HG03097 (cell line): ENCODE measurements around the gene TP53I11.

ENCODE experiments used
- ATAC-seq: cut with Tn5 transposase; IDR thresholded peaks from one replicate; pipeline ENCODE4 v1.9.1; 2021; ENCODE audit not compliant: unreplicated experiment, low FRiP score

TP53I11 gene

DNA sequence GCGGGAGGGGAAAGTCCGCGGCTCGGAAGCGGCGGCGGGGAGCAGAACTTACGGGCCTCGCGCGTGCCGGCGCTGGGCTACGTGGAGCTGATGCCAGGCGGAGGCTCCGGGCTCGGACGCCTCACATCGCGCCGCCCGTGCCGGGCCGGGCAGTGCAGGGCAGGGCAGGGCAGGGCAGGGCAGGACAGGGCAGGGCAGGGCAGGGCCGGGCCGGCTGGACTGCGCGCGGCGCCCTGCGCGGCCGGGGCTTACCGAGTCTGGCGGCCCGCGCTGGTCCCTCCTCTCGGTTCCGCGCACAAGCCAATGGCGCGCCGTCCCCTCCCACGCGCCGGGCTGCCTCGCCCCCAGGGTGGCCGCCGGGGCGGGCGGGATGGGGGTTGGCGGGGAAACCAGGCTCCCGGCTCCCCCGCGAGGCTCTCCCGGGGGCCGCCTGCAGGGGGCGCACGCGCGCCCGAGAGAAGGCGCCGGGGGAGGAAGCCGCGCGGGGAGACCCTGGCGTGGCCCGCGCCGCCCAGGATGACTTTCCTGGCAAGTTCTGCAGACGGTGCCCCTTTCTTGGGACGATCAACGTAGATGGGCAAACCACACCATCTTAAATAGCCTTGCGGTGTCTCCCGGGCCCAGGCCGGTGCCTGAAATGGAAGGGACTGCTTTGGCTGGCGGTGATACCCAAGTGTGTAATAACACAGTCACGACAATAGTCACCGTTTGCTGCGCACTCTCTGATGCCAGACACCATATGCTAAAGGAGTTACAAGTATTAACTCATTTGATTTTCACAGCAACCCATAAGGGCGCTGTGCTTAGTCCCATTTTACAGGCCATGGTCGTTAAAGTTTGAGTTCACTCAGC, at the start of gene TP53I11:
TSS of gene TP53I11 (minus strand) at position 259 of the 852 bp plus-strand sequence. CDS start 12,548 bp downstream, outside the sequence.
- ATAC-seq: no peak

- no peak for ATAC-seq
These were observed 48.4 kb upstream of the TP53I11 start for GRCh38 chr11:44999068-44999467.

DNA sequence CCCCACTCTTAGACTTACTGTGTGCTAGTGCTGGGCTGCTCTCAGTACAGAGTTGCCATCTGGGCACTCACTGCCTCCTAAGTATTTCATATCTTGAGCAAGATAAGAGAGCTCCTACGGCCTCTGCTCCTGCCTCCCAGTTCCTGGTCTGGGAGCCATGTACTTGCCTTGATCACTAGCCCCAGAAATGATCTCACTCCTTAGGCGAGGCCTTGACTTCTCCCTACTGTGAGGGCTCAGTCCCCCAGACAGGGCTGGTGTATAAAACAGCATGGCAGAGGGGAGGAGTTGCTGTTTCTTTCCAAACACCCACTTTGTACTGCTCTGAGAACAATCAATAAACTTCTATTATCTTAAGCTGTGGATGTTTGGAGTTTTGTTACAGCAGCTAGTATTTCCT, 47.4 kb upstream of the TP53I11 start:
- ATAC-seq: no peak

- ATAC-seq: no peak
These were observed 46.9 kb upstream of the TP53I11 start for GRCh38 chr11:44997566-44997965.

DNA sequence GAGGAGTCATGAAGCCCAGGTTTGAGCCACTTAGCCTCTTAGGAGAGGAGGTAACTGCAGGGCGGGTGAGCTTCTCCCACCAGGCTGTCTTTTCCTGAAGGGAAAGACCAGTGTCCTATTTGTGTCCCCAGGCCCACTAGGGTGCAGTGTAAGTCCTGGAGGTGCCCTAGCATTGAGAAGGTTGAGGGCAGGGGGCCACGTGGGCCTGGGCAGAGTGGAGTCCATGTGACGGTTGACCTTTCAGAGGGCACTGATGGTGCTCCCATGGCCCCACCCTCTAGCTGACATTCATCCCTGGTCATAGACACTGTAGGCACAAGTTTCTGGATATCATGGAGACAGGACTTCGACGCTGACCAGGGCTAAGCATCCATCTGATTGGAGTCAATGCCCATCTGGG, 44.1 kb upstream of the TP53I11 start:
- ATAC-seq: no peak

- no peak for ATAC-seq
These were observed 43.5 kb upstream of the TP53I11 start for GRCh38 chr11:44993971-44994704.

GRCh38 chr11:44992774-44993173, 42.1 kb upstream of the TP53I11 start:
- ATAC-seq: no peak

- ATAC-seq: no peak
These were observed 41.5 kb upstream of the TP53I11 start for GRCh38 chr11:44992181-44992582.

DNA sequence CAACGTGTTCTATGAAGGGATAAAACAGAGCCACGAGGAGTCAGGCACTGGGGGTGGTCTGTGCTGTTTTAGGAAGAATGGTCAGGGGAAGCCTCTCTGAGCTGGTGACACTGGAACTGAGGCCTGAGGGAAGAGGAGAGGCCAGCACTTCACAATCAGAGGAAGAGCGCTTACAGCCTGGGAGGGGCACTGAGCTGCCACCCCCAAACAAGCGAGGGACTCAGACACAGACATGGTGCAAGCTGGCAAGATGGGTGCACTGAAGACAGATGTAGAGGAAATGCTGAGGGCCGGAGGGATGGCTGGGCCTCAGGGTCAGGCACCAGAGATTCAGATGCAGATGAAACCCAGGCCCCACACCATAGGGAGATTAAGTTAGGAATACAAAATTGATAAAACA, 40.0 kb upstream of the TP53I11 start:
- ATAC-seq: no peak

- no peak for ATAC-seq
These were observed 39.3 kb upstream of the TP53I11 start for GRCh38 chr11:44989831-44990566.

GRCh38 chr11:44988981-44989635, 38.4 kb upstream of the TP53I11 start:
- no peak for ATAC-seq

GRCh38 chr11:44988111-44988510, 37.4 kb upstream of the TP53I11 start:
- ATAC-seq: no peak

DNA sequence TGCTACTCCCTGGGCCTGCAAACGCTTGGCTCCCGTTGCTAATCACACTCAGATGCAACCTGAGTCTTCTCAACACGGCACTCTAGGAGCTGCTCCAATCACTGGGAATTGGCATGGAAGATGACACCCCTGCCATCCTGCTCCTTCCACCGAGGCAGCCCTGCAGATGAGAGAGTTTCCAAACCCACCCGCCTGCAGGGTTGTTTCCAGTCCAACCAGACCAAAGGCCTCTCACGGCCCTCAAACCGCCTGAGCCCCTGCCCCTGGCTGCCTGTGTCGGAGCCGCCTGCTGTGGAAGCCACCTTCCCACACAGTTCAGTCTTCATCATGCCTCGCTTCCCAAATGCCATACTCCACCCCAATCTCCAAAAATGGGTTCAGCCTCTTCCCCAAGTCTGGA, 36.8 kb upstream of the TP53I11 start:
- ATAC-seq: no peak

- no peak for ATAC-seq
These were observed 35.6 kb upstream of the TP53I11 start for GRCh38 chr11:44986315-44986714.

DNA sequence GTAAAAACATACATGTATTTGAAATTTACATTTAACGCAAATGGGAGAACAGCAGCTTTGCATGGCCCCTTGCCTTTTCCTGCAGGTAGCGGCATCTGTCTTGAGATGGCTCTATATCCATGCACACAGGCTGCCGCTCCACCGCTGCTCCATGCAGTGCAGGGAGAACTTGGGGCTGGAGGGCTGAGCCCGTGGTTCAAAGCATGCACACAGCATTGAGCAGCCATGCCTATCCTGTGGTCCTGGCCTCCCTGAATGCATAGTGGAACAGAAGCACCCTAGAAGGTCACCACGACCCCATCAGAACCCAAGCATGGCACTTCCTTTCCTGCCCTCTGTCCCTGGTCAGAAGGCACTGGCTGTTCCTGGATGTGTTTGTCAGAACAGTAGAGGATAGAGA, 35.0 kb upstream of the TP53I11 start:
- ATAC-seq: no peak

GRCh38 chr11:44983786-44984185, 33.1 kb upstream of the TP53I11 start:
- ATAC-seq: no peak

- no peak for ATAC-seq
These were observed 31.9 kb upstream of the TP53I11 start for GRCh38 chr11:44982496-44983062.

- no peak for ATAC-seq
These were observed 30.1 kb upstream of the TP53I11 start for GRCh38 chr11:44980533-44981427.
